Smooth muscle cell (in vitro differentiated cells): ENCODE results near the gene LARGE1. TPM values are rescaled to one million over a fixed set of nuclear protein-coding genes. Genes with fewer than 3 reads are reported as not detected.

ENCODE experiments used
- DNase-seq: peaks from one replicate; lab custom pipeline; 2025; ENCODE audit not compliant: unreplicated experiment; lab: John Stamatoyannopoulos, UW
- H2AFZ ChIP-seq: fragments of 200-600 bp; sonication (generic); 2 replicates; pipeline ENCODE4 v1.6.0; 2016; ENCODE audit warnings: antibody characterized with exemption, low read depth, mild to moderate bottlenecking
- H3F3A ChIP-seq: fragments of 200-600 bp; sonication (generic); 2 replicates; pipeline ENCODE4 v1.6.0; 2017; ENCODE audit warnings: antibody characterized with exemption, low read depth
- H3K27ac ChIP-seq: fragments of 200-600 bp; sonication (generic); 2 replicates; pipeline ENCODE4 v1.5.1; 2016; ENCODE audit warnings: low read depth, mild to moderate bottlenecking
- H3K27me3 ChIP-seq: fragments of 200-600 bp; sonication (generic); 2 replicates; pipeline ENCODE4 v1.6.1; 2016; ENCODE audit warnings: low read depth, mild to moderate bottlenecking
- H3K36me3 ChIP-seq: fragments of 200-600 bp; sonication (generic); 2 replicates; pipeline ENCODE4 v1.5.1; 2016; ENCODE audit warnings: low read depth
- H3K4me1 ChIP-seq: fragments of 200-600 bp; sonication (generic); 2 replicates; pipeline ENCODE4 v1.5.1; 2016; ENCODE audit warnings: low read depth
- H3K4me2 ChIP-seq: fragments of 200-600 bp; sonication (generic); 2 replicates; pipeline ENCODE4 v1.6.0; 2016; ENCODE audit warnings: mild to moderate bottlenecking
- H3K4me3 ChIP-seq: fragments of 200-600 bp; sonication (generic); 2 replicates; pipeline ENCODE4 v1.5.1; 2016; ENCODE audit warnings: mild to moderate bottlenecking
- H3K79me2 ChIP-seq: fragments of 200-600 bp; sonication (generic); 2 replicates; pipeline ENCODE4 v1.6.0; 2016; ENCODE audit warnings: low read depth, mild to moderate bottlenecking
- H3K9ac ChIP-seq: fragments of 200-600 bp; sonication (generic); 2 replicates; pipeline ENCODE4 v1.6.0; 2016; ENCODE audit warnings: low read depth
- H3K9me3 ChIP-seq: fragments of 200-600 bp; sonication (generic); replicated peaks from 2 replicates; pipeline ENCODE4 v1.5.1; 2016; ENCODE audit warnings: low read depth
- H4K20me1 ChIP-seq: fragments of 200-600 bp; sonication (generic); 2 replicates; pipeline ENCODE4 v1.6.0; 2016; ENCODE audit warnings: low read depth
- WGBS: methylation state at CpG from one replicate; pipeline ENCODE4 v1.1.7; 2016; ENCODE audit warnings: low lambda C conversion rate; 5-methylcytosine and 5-hydroxymethylcytosine counted together
- polyA plus RNA-seq: library from polyadenylated mRNA; unstranded; fragments of >200 nt; fragmentation: Nextera tagmentation; extraction: Ambion mirVana; gene quantifications from 2 replicates; pipeline ENCODE4 v1.2.1, GENCODE V29; 2016
- total RNA-seq: library from RNA; depleted of rRNA; stranded (reverse); fragments of >200 nt; gene quantifications from 2 replicates; pipeline ENCODE4 v1.2.3, GENCODE V29; 2014
- TF ChIP-seq, protein P1 (sequence below): fragments of 200-600 bp; sonication (generic); IDR thresholded peaks from 2 replicates; pipeline ENCODE4 v1.5.1; 2017; ENCODE audit warnings: borderline replicate concordance, mild to moderate bottlenecking, antibody characterized with exemption; ENCODE audit not compliant: insufficient read depth, poor library complexity, severe bottlenecking

Gene LARGE1
- total and polyA plus RNA-seq, 2 experiments from 2014 or later: 11.9 to 18.0 TPM

DNA sequence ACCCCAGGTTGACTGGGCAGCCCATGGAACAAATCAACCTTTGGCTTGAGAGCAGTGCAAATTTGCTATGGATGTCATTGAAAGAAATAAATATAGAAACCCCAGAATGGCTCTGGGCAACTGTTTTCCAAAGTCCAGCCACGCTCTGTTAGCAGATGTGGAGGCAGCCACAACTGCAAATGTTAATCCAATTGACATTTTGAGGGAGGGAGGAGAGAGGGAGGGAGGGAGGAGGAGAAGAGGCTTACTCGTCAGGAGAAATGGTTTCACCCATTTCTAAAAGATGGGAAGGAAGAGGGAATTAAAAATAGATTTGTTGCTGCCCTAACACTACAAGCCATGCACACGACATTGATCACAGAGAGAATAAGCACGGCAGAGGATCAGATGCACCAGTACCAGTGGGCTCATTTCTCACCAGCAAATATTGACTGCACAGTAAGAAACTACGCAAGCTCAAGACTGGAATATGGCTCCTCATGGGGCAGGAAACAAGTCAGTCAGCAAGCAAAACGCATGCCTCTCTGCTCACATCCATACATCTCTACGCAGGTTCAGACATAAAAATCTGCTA lies 229.1 kb downstream of the LARGE1 start:
- H3K36me3 ChIP-seq: no peaks in the 10 kb centered on the region
- H2AFZ ChIP-seq: no peak overlapping the region
- peaks cover 6% of the 10 kb centered on the region for H4K20me1 ChIP-seq
- H3F3A ChIP-seq: no peaks in the 10 kb centered on the region
- TF ChIP-seq, protein P1, sequence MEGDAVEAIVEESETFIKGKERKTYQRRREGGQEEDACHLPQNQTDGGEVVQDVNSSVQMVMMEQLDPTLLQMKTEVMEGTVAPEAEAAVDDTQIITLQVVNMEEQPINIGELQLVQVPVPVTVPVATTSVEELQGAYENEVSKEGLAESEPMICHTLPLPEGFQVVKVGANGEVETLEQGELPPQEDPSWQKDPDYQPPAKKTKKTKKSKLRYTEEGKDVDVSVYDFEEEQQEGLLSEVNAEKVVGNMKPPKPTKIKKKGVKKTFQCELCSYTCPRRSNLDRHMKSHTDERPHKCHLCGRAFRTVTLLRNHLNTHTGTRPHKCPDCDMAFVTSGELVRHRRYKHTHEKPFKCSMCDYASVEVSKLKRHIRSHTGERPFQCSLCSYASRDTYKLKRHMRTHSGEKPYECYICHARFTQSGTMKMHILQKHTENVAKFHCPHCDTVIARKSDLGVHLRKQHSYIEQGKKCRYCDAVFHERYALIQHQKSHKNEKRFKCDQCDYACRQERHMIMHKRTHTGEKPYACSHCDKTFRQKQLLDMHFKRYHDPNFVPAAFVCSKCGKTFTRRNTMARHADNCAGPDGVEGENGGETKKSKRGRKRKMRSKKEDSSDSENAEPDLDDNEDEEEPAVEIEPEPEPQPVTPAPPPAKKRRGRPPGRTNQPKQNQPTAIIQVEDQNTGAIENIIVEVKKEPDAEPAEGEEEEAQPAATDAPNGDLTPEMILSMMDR: no peak
- H3K27me3 ChIP-seq: no peaks in the 10 kb centered on the region
- H3K4me3 ChIP-seq: no peak overlapping the region
- 84% methylated on average over 7 of the region's 7 CpGs for WGBS
- H3K27ac ChIP-seq: no peak overlapping the region
- no peaks in the 10 kb centered on the region for H3K79me2 ChIP-seq
- no peaks in the 10 kb centered on the region for H3K9me3 ChIP-seq
- H3K4me1 ChIP-seq: no peaks in the 10 kb centered on the region
- no peak for DNase-seq
- no peak overlapping the region for H3K9ac ChIP-seq
- H3K4me2 ChIP-seq: no peak overlapping the region

DNA sequence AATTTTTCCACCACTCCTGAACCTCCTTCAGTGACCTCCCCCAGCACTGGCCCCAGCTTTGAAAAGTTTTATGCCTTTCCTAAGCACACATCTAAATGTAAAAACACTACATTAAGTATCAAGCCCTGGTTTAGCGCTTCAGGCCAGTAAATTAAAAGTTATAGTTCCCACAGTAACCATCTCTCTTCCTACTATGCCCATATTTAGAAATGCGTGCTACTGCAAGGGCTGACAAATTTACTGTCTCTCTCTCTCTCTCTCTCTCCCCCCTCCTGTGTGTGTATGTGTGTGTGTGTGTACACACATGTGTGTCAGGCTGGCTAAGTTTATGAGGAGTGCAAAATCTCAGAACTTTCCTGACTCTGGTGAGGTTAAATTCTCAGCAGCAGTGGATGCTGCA lies 231.4 kb downstream of the LARGE1 start:
- Histone ChIP-seq H3K4me1 (no peaks in the 10 kb centered on the region), H3K27ac (no peak overlapping the region), H3K4me2 (no peak overlapping the region), H3K27me3 (no peaks in the 10 kb centered on the region), H3K79me2 (no peaks in the 10 kb centered on the region), H4K20me1 (peaks cover 6% of the 10 kb centered on the region), H3K9ac (no peak overlapping the region), H3K4me3 (no peak overlapping the region), H3K36me3 (no peaks in the 10 kb centered on the region), H2AFZ (no peak overlapping the region), H3F3A (no peaks in the 10 kb centered on the region), H3K9me3 (no peaks in the 10 kb centered on the region)
- TF ChIP-seq, protein P1: no peak
- DNase-seq: no peak
- WGBS: 94% methylated on average over 2 of the region's 2 CpGs

DNA sequence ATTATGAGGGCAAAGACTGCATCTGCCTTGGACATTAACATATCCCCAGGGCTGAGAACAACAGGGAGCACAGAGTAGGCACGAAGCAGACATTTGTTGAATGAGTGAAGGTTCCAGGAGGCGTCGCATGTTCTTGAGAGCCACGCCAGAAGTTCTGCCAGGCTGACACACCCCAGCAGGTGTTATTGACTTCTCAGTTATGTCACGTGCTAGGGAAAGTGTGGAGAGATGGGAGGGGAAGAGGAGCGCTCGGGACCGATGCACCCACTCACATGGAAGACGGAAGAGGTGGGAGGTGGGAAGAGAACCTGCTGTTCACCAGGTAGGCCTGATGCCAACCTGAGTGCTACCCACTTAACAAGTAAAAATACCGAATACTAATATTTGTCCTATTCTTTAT lies 232.8 kb downstream of the LARGE1 start:
- WGBS: 97% methylated on average over 10 of the region's 10 CpGs

DNA sequence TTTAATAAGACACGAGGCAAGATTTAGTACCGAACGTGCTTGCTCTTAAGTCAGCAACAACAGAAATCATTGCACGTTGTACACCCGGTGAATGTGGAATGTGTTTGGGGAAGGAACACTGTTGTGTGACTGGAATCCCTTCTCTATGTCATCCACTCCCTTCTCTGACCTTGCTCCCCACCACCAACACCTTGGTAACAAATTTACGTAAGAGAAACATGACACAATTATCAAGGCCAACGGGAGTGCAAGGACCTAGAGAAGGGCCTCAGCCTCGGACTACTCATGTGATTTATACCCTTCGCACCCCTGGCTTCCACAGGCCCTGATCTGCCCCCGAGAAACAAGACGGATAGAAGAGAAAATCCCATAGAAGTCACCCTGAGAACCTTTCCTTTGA lies 236.2 kb downstream of the LARGE1 start:
- H3F3A ChIP-seq: no peaks in the 10 kb centered on the region
- H3K4me3 ChIP-seq: no peak overlapping the region
- no peaks in the 10 kb centered on the region for H4K20me1 ChIP-seq
- no peaks in the 10 kb centered on the region for H3K9me3 ChIP-seq
- H3K4me1 ChIP-seq: no peaks in the 10 kb centered on the region
- DNase-seq: no peak
- no peaks in the 10 kb centered on the region for H3K36me3 ChIP-seq
- H3K9ac ChIP-seq: no peak overlapping the region
- H3K4me2 ChIP-seq: no peak overlapping the region
- H3K27ac ChIP-seq: no peak overlapping the region
- 93% methylated on average over 11 of the region's 11 CpGs for WGBS
- no peaks in the 10 kb centered on the region for H3K27me3 ChIP-seq
- H3K79me2 ChIP-seq: no peaks in the 10 kb centered on the region
- no peak overlapping the region for H2AFZ ChIP-seq
- TF ChIP-seq, protein P1: no peak

More for the DNA sequence above, 232.8 kb downstream of the LARGE1 start:
- TF ChIP-seq, protein P1: no peak
- Histone ChIP-seq H3K27ac (no peak overlapping the region), H3F3A (no peaks in the 10 kb centered on the region), H3K4me2 (no peak overlapping the region), H4K20me1 (peaks cover 6% of the 10 kb centered on the region), H3K4me3 (no peak overlapping the region), H3K36me3 (no peaks in the 10 kb centered on the region), H3K9ac (no peak overlapping the region), H3K27me3 (no peaks in the 10 kb centered on the region), H3K79me2 (no peaks in the 10 kb centered on the region), H3K9me3 (no peaks in the 10 kb centered on the region), H2AFZ (no peak overlapping the region), H3K4me1 (no peaks in the 10 kb centered on the region)
- no peak for DNase-seq
